ENCODE data around the gene AKR1A1.
"Not testable (repeated sequence)": the region's sequence is repeated elsewhere in the genome, so short reads cannot be mapped to it uniquely, and the experiment has no call there.

AKR1A1 gene

DNA sequence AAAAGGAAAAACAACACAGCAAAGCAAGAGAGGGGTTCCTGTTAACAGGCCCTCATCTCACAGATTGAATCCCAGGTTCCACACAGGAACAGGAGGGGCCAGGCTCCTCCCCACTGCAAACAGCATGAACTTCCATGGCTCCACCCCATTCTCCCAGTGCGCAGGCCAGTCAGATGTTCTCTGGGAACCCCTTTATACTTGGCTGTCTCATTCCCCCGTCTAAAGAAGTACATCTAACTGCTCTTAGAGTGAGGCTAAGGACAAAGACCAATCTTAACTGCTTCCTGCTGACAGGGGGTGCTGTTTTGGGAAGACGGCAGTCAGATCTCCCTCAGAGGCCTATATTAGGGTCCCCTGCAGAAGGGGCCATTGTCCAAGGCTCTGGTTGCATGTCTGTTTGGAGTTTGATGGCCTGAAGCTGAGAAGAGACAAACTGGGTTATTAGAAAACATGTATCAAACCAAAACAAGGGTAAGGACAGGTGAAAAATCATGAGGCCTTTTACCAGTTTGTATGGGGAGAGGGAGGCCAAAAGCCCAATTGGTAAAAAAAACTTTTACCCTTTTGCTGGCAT, 22.7 kb downstream of the AKR1A1 start:
- no peak for DNase-seq

DNA sequence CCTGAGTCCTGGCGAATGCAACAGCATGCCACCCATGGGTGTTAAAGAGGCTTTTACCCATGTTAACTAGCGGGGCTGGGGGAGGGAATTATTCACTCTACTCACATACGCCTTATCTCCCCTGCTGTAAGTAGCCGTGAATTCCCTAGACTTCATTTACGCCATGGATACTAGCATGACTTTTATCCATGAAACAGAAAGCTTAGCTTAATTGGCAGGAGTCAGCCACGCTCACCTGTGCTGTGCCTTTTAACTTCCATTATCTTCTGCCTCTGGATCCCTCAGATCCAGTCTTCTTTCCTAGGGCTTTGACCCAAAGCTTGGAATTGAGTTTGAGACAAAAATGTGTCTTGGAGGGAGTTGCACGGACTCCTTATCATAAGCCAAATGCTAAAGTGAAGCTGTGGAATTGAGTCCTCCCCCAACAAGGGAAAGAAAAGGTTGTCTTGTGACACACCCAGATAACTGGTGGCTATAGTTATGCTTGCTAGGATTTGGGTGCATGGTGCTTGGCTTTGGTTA, 23.5 kb downstream of the AKR1A1 start:
- no peak for DNase-seq

DNA sequence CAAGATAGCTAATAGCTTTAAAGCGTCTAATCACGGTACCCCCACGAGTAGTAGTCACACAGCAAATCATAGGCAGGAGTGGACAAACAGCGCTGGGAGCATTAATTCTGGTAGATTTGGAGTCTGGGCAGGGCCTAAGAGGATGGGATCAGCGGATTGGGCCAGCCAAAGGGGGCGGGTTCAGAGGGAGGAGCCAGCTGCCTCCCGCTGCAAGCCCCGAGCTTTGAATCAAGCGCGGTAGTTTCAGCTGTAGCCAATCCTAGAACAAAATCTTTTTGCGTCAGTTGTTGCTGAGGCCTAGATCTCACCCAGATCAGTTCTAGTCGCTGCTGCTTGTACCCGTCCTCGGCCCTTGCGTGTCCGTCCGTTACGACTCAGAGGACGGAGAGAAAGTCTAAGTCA, 32.6 kb downstream of the AKR1A1 start:
- DNase-seq: peak; percentile 100

DNA sequence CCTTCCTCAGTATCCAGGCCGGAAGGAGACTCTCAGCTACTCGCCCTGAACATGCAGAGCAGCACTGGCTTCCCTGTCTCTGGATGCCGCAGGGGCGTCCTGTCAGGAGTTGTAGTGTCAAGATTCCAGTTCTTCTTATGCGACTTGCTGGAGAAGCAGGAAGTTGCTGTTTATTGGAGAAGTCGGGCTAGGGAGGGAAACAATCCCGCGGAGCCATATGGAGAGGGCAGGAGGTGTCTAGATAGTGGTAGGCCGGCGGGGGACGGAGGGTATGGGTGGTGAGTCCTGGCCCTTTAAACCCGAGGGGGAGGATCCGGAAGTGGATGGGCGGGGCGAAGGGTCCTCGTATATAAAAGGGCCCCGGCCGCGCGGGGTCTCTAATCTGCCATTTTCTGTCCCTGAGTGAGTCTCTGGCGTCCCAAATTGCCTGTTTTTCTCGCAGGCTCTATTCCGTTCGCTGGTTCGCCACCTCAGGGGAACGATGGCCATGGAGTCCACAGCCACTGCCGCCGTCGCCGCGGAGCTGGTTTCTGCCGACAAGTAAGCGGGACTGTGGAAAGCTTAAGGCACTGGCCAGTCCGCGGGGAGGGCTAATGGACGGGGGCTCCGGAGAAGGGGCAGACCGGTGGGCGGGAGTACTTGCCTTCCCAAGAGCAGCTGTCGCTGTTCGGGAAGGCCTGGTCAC, 33.2 kb downstream of the AKR1A1 start, which contains the start of gene NASP:
Gene NASP, plus strand, starts transcription at position 376 of the 685 bp plus-strand sequence. Its CDS starts 106 bp downstream, at position 482.
- DNase-seq: peak; percentile 93

DNA sequence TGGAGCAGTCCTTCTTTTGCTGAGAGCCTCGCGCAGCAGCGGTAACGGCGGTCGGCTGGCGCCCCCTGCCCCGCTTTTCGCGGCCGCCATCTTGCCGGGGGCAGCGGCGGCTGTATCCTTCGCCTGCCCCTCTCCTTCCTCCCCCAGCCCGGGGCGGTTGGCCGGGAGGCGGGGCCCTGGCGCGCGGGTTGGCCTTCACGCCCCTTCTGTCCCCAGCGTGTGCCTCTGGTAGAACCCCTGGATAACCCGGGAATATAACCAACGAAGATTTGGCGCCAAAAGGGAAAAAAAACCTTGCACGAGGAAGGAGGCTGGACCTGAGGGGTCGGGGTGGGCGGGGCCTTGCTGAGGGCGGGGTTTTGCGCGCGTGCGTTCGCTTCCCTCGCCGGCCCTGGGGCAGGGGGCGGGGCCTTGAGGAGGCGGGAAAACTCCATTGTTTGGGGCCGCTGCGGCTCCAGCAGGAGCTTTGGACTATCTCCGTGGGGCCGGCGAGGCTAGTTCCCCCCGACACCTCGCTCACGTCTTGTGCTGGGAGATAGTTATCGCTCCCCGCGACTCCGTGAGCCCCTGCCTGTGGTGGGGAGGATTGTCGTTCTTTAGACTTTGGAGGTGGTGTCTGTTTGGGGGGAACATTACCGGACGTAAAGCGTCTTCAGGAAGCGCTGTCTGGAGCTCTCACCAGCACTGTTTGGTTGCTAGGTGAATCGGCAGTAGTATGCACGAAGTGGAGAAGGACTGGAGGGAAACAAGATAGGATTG, 33.9 kb downstream of the AKR1A1 start:
- peak; percentile 99 for DNase-seq

DNA sequence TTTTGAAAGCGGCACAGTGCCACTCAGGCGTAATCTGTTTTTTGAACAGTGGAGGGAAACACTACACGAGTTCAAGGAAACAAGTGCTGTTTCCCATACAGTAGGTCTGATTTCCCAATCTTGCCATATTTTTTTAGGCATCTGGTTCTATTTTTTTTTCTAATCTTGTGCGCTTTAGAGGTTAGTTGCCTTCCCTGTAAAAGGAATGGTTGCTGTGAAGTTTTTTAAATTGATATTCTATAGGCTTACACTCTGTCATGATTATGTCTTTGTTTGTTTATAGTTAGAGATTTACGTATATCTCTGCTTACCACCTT, 34.4 kb downstream of the AKR1A1 start:
- no peak for DNase-seq

DNA sequence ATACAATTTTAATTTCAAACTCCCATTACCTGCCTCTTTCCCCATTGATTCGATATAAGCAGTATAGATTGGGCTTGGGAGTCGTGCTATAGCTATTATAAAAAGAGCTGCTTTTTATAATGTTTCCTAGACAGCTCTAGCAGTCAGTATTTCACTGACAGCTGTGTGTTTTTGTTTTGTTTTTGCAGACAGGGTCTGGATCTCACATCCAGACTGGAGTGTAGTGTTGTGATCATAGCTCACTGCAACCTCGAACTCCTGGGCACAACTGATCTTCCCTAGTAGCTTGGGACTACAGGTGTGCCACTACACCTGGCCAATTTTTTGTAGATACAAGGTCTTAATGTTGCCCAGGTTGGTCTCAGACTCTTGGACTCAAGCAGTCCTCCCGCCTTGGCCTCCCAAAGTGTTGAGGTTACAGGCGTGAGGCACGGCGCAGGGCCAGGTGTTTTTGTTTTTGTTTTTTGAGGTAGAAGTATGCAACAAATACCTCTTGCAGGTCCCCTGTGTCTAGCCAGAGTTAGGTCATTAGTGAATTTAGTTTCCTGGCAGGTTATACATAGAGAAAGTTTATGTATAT, 35.0 kb downstream of the AKR1A1 start:
- no peak for DNase-seq

DNA sequence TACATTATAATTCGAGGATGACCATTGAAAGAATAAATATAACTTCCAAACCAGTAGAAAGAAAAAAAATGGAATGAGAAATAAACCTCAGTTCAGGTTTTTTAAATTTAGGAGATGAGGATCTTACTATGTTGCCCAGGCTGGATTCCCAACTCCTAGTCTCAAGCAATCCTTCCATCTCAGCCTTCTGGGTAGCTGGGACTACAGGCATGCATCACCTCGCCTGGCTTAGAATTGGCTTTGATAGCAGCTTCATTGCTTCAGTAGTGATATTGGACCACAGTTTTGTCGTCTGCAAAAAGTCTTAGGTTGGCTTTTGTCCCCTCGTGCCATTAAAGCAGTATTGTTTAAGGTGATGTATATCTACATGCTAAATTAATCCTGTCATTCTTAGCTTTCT, 36.1 kb downstream of the AKR1A1 start:
- DNase-seq: no peak

DNA sequence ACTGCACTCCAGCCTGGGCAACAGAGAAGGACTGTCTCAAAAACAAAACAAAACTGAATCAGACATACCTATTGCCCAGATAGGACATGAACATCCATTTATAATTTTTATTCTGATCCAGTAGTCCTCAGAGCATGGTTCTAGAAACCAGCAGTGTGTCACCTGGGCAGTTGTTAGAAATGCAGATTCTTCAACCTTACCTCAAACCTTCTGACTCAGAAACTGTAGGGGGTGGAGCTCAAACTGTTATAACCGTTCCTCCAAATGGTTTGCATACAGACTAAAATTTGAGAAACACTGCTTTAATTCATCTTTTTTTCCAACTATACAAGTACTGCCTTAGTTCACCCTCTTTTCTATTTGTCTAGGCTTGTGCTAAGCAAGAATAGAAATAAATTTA, 39.2 kb downstream of the AKR1A1 start:
- DNase-seq: no peak

DNA sequence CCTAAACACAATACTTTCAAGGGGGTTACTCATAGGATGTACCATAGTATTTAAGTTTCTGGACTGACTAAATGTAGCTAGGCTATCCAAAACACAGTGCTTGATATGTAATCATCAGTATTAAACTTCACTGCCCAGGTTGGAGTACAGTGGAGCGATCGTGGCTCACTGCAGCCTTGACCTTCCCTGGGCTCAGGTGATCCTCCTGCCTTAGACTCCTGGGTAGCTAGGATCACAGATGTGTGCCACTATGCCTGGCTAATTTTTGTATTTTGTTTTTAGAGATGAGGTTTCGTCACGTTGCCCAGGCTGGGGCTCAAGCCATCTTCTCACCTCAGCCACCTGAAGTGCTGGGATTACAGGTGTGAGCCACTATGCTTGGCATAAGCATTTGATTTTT, 43.8 kb downstream of the AKR1A1 start:
- no peak for DNase-seq

DNA sequence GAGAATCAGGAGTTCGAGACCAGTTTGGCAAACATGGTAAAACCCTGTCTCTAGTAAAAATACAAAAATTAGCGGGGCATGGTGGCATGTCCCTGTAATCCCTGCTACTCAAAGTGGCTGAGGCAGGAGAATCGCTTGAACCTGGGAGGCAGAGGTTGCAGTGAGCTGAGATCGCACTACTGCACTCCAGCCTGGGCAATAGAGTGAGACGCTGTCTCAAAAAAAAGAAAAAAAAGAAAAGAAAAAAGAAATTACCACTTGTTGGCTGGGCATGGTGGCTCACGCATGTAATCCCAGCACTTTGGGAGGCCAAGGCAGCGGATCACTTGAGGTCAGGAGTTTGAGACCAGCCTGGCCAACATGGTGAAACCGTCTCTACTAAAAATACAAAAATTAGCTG, 46.1 kb downstream of the AKR1A1 start:
- not testable (repeated sequence) for DNase-seq

DNA sequence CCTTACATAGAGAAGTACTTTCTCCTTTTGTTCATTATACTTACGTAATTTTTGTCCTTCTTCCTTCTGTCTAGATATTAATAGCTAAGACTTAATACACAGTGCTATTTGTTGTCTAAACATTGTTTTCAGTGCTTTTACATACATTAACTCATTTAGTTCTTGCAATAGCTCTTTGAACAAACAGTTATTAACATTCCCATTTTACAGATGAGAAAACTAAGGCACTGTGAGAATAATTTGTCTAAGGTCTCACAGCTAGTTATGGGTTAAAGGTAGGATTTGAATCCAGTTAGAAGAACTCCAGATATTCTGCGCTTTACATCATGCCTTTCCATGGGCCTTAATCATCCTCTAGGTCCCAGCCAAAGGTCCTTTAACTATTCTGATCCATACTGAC, 53.6 kb downstream of the AKR1A1 start:
- DNase-seq: no peak

DNA sequence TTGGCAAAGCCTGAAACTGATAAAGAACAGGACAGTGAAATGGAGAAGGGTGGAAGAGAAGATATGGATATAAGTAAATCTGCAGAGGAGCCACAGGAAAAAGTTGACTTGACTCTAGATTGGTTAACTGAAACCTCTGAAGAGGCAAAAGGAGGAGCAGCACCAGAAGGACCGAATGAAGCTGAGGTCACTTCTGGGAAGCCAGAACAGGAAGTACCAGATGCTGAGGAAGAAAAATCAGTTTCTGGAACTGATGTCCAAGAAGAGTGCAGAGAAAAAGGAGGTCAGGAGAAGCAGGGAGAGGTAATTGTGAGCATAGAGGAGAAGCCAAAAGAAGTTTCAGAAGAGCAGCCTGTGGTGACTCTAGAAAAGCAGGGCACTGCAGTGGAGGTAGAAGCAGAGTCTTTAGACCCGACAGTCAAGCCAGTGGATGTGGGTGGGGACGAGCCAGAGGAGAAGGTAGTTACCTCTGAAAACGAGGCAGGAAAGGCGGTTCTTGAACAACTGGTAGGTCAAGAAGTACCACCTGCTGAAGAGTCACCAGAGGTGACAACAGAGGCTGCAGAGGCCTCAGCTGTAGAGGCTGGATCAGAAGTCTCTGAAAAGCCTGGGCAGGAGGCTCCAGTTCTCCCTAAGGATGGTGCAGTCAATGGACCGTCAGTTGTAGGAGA, 56.9 kb downstream of the AKR1A1 start:
- DNase-seq: no peak

DNA sequence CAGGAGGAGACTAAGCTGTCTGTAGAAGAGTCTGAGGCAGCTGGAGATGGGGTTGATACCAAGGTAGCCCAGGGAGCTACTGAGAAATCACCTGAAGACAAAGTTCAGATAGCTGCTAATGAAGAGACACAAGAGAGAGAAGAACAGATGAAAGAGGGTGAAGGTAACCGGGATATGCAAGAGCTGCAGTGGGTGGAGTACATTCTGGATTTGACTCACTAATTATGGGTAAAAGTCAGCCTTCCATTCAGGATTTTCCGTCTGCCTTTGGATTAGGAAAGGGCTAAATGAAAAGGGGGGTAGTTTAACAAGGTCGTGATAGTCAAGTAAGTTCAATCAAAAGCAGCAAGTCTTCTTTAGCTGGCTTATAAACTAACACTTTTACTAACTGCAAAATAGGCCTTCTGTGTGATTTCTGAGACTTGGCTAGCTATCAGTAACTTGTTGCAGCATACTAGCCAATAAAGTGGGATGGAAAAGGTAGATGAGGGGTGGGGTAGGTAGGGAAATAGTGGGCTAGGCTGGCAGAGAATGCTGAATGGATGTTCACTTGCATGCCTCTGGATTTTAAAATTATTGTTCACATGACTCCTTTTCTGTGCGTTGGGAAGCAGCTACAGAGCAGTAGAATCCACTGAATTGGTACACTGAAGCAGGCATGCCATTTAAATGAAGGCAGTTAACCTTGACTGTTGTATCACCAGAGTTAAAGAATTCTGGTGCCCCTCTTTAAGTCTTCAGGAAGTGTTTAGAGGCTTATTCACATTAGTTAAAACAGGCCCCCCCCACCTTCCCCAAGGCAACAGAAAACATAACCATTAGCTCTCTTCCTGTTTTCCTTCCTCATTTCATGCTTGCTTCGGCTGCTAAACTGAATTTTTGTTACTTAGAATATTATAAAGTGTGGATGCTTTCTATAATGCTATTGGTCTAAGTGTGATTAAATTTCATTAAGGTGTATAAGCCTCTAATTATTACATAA, 57.8 kb downstream of the AKR1A1 start:
- no peak for DNase-seq

DNA sequence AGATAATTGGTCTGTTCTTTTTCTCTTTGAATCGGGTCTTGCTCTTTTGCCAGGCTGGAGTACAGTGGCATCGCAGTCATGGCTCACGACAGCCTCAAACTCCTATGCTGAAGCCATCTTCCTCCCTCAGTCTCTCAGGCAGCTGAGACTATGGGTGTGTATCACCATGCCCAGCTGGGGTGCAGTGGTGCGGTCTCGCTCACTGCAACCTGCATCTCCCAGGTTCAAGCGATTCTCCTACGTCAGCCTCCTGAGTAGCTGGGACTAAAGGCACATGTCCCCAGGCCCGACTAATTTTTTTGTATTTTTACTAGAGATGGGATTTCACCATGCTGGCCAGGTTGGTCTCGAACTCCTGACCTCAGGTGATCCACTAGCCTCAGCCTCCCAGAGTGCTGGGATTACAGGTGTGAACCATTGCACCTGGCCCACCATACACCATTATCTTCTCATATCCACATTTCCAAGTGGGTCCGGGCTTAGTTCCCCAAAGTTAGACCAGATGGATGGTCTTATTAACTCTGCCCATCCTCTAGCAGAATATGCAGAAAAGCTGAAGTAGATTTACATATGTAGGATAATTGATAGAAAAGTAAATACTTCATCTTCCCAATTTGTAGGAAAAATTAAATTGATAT, 60.1 kb downstream of the AKR1A1 start:
- DNase-seq: no peak

DNA sequence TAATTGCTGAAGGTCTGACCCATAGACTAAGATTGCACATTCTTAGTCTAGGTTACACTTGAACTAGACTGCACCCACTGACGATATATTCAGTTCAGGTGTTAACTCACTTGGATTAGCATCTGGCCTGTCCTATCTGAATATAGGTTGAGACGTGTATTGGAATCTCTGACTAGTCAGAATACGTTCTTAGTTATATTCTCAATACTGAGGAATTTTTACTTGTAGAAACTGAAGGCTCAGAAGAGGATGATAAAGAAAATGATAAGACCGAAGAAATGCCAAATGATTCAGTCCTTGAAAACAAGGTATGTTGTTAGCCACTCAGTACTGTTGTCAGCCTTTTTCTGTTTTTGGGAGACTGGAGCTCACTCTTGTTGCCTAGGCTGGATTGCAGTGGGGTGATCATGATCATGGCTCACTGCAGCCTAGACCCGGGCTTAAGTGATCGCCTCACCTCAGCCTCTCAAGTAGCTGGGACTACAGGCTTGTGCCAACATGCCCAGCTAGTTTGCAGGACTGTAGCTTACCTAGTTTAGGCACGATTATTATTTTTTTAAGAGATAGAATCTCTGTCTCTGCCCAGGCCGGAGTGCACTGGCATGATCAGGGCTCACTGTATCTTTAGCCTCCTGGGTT, 62.4 kb downstream of the AKR1A1 start:
- DNase-seq: no peak

DNA sequence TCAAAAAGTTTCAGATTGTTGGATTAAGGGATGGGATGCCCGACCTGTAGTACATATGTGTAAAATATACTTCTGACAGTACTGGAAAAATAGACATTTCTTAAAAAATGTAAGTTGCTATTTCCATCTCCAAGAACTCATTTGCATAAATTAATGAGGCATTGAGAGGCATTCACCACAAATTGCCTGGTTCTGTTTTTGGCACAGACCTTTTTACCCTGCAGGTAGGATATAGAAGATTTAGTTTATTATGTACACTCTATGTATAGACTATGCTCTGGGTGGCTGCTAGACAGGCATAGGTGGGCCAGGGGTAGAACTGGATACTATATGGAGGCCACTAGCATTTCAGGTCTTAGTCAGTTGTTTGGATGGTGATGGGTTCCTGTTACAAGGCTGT, 65.3 kb downstream of the AKR1A1 start:
- DNase-seq: no peak

DNA sequence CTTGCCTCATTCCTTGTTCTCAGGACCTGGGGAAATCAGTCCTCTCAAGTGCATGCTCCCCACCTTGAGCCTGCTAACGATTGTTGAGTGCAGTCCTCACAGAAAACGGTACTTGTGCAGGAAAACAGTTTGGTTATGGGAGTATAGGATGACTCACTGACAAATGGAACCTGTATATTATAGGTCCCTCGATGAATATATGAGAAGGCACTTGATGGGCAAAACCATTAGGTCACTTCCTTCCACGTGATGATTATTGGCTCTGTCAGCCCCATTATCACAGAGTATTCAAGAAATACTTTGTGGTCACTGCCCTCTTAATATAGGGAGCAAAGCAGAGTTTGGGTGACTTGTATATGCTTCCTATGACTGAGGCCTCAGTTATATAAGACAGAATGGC, 67.0 kb downstream of the AKR1A1 start:
- DNase-seq: no peak

DNA sequence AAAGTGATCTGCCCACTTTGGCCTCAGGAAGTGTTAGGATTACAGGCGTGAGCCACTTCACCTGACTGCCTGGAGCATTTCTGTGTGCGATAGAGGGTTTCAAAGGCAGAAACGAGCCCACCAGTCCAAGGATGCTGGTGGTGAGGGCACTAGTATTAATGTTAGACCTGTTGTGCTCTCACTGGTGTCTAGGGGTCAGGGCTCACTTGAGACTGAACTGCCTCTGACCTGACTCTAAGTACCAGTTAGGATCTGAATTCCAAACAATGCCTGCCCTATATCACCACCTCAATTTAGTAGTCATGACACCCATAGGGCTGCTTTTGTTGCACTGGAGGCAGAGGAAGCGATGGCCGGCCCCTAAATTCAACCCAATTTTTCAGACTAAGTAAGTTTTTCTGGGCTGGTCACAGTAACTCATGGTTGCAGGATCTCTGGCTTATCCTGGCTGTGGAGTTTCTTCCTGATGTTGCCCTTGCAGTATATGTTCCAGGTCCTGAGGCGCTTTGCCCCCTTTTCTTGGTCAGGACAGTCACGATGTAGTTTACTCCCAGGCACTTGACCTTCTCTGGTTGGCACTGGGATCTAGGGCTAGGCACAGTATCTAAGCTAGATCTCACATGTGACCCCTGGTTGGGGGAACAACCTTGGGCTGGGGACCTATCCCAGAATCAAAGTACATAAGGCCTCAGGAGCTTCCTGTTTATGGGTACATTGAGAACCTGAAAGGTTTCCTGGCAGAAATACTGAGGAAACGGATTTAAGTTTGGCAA, 68.7 kb downstream of the AKR1A1 start:
- DNase-seq: no peak
